Measurements from ENCODE around the gene TBC1D8B.
"Not testable (repeated sequence)": the region's sequence is repeated elsewhere in the genome, so short reads cannot be mapped to it uniquely, and the experiment has no call there.

TBC1D8B gene

DNA sequence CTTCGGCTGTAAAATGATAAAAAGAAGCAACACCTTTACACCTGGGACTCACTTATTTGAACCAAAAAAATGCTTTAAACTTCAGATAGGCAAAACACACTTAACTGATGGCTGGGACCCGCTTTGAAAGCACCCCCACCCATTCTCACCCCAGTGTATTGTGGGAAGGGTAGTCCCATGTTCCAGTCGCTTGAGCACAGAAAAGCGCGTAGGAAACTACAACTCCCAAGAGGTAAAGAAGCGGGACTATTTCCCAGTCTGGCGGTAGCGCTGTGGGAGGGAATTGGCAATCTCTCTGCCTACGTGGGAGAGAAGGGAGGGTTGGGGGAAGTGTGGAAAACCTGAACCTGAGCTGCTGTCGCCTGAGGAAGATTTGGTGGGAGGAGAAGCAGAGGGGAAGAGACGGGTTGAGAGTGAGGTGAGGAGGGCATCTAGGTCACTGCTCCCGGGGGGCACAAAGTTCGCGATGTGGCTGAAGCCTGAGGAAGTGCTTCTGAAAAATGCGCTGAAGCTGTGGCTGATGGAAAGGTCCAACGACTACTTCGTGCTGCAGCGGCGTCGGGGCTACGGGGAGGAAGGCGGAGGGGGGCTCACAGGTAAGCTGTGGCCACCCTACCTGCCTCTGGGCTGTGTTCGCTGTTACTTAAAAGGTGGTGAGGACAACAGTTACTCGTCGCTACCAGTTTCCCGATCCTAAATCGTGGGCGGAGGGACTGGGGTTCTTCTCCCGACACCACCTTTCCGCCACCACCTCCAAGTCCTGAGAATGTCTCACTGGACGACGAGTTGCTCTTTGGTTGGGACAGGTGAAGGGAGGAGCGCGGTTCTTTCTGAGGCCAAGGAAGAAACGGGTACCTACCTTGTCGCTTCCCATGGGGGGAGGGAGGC, at the start of gene TBC1D8B:
TBC1D8B (plus strand) TSS at position 286 of the 888 bp plus-strand sequence; CDS start at position 467, 181 bp downstream.
- peak; percentile 80 for DNase-seq

DNA sequence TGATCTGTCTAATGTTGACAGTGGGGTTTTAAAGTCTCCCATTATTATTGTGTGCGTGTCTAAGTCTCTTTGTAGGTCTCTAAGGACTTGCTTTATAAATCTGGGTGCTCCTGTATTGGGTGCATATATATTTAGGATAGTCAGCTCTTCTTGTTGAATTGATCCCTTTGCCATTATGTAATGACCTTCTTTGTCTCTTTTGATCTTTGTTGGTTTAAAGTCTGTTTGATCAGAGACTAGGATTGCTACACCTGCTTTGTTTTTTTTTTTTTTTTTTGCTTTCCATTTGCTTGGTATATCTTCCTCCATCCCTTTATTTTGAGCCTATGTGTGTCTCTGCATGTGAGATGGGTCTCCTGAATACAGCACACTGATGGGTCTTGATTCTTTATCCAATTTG, 33.2 kb upstream of the TBC1D8B start:
- not testable (repeated sequence) for DNase-seq

DNA sequence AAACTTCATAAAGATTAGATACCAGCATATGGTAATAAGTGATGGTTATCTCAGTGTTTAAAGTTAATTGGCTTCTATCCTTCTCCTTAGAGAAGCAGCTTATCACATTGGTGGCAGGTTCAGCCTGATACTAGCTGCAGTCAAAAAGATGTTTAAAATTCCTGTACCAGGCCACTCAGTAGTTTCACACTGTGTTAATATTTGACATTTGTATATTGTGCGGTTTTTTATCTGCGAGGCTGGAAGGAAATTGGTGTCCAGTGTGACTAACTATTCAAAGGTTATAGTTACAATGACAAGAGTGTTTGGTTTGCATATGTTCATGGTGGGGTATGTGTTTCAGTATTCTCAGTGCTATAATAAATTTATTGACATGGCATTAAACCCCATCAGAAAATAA, 27.5 kb upstream of the TBC1D8B start:
- no peak for DNase-seq

DNA sequence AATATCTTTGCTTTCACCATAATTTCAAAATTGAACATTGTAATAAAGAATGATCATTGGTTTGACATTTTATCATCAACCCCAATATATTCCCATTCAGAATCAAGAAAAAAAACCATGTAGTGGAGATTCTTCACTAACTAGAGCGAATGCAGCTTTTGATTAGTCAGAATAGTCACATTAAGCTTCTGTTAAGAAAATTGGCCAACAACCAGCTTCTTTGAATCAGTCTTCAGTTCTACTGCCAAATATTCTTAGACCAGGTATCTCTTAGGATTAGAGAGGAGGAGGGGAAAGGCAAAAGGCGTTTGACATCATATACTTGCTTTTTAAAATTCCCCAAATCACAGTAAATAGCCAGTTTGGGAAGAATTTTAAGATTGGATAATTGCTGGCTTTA, 22.2 kb upstream of the TBC1D8B start:
- no peak for DNase-seq

DNA sequence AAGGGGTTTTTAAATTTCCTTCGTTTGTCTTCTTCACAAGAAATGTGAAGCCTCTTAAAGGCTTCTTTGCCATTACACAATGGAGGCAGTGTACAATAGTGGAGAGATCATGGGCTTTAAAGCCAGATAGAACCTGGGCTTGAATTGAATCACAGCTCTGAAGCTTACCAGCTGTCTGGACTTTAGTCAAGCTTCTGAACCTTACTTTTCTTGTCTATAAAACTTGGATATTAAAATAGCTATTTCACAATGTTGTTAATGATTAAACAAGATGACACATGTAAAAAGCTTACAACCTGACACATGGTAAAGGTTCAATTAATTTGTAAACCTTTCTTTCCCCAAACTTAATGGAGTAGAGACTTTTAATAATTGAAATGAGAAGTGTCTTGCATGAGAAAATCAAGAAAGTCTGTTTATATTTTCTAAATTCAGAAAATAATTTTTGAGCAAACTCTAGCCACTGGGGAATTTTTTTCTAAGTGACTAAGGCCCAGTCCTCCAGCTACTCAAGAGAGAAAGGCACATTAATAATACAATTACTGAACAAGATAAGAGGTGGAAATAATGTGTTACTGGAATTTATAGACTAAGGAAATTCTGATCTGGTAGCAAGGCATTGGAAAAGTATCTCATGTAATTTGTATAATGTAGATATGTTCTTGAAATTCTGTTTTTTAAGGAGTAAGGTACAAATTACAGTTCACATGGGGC, 21.7 kb upstream of the TBC1D8B start:
- no peak for DNase-seq

DNA sequence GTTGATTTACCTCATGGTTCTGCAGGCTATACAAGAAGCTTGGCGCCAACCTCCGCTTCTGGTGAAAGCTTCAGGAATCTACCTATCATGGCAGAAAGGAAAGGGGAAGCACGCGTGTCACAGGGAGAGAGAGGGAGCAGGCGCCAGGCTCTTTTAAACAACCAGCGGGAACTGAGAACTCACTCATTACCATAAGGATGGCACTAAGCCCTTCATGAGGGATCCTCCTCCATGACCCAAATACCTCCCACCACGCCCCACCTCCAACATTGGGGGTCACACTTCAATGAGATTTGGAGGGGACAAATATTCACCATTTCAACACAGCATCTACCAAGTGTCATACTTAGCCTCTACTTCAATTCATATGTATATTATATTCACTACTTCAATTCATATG, 18.8 kb upstream of the TBC1D8B start:
- DNase-seq, result no peak

DNA sequence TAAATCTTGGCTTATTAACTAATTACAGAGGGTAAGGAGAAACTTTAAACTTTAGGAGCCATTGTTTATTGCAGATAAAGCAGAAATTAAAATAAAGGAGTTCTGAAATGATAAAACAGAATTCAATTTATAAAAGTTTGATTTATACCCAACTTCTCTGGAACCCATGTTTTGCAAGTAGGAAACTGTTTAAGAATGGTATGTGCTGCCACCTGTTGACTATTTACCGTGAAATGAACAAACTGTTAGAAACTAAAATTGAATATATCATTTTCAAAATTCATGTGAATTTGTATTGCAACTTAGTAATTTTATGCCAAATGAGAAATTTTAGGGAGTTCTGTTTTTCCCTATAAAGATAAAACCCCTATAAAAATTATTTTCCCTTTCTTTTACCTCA, 11.0 kb upstream of the TBC1D8B start:
- DNase-seq, result no peak

DNA sequence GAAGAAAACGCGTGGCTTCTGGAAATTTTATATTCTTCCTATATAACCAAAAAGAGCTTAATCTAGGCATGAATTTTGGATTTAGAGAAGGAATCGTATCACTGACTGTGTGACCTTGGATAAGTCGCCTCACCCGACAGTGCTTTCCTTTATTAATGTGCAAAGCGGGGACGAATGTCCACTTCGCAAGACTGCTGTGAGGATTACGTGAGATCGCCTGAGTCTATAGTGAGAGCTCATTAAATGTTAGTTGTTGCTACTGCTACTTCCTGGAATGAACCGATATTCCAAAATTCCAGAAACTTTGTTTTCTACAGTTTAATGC, 448 bp upstream of the TBC1D8B start:
- no peak for DNase-seq

DNA sequence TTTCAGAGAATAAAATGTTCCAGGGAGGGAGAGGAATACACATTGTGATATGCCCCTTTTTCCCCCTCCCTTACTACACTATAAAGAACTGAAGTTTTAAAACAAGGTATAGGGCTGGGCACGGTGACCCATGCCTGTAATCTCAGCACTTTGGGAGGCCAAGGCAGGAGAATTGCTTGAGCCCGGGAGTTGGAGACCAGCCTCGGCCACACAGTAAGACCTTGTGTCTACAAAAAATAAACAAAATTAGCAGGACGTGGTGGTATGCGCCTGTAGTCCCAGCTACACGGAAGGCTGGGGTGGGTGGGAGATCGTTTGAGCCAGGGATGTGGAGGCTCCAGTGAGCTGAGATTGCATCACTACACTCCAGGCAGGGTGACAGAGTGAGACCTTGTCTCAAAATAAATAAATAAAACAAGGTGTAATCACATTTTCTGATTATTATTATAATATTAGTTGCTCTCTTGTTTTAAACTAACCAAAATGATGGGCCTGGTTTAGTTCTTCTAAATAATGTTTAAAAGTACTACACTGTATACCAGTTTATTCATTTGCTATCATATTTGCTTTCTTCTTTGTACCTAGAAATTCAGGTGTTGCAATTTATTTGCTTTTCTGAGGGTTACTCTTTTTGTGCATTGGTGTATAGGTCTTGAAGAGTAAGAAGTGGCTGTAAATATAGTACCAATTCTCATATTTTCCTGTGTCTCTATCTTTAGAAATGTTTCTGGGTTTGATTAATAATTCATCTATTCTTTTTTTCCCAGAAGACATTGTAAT, 8.8 kb downstream of the TBC1D8B start:
- no peak for DNase-seq

DNA sequence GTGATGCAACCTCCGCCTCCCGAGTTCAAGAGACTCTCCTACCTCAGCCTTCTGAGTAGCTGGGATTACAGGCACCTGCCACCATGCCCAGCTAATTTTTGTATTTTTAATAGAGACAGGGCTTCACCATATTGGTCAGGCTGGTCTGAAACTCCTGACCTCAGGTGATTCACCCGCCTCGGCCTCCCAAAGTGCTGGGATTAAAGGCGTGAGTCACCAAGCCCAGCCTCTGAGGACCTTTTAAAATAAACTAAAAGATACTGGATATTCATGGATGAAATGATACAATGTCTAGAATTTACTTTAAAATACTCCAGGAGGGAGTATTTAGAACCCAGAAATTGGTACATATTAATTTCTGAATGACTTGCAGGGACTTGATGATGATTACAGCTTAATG, 10.5 kb downstream of the TBC1D8B start:
- DNase-seq, result not testable (repeated sequence)

DNA sequence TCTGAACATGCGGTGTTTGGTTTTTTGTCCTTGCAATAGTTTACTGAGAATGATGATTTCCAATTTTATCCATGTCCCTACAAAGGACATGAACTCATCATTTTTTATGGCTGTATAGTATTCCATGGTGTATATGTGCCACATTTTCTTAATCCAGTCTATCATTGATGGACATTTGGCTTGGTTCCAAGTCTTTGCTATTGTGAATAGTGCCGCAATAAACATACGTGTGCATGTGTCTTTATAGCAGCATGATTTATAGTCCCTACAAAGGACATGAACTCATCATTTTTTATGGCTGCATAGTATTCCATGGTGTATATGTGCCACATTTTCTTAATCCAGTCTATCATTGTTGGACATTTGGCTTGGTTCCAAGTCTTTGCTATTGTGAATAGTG, 11.6 kb downstream of the TBC1D8B start:
- DNase-seq, result not testable (repeated sequence)

DNA sequence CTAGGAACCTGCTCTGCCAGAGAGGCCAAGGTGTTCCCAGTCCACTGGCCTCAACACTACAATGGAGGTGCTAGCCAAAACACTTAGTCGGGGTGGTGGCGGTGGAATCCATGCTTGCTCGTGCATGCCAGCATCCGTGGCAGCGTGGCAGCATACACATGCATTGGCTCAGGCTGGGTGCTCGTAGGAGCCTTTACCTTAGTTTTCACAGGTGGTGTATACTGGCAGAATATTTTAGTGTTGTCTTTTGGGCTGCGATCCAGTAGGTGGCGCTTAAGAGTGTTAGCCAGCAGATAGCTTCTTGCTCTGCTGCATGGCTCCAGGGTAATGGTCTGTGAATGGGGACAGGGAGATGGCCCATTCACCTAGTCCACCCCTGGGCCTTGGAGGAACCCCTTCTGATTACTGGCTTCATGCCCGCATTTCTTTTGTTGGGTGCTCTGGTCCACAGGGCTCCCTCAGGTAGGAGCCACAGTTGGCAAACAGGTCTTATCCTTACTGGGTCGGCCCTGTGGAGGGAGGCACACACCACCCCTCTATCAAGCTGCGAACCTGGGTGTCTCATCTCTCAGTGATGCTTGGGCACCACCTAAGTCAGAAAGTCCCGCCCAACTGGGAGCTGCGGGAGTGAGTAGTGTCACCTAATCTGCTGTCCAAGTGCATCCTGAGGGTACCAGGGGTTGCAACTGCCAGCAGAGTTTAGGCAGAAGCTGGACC, 60.7 kb downstream of the TBC1D8B start:
- DNase-seq, result peak; percentile 6

DNA sequence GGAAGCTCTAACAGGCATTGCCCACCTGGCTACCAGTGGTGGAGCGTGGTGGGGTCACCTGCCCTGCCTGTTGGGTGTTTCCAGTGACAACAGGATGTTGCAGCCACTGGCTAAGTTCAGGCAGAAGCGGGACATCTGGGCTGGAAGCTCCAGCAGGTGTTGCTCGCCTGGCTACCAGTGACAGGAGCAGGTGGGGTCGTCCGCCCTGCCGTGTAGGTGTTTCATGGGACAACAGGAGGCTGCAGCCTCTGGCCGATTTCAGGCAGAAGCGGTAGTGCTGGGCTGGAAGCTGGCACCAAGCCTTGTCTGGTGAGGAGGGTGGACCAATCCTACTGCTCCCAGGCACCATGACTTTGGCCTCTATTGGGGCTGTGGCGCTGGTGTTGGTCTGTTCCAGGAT, 61.2 kb downstream of the TBC1D8B start:
- DNase-seq, result no peak

DNA sequence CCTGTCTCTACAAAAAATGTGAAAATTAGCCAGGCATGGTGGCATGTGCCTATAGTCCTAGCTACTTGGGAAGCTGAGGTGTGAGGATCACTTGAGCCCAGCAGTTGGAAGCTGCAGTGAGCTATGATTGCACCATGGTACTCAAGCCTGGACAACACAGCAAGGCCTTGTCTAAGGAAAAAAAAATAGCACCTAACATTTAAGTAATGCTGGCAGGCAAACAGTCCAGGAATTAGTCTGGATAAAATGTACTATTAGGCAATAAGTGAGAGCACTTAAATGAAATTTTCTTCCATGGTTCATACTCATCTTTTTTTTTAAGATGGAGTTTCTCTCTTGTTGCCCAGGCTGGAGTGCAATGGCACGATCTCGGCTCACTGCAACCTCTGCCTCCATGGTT, 70.3 kb downstream of the TBC1D8B start:
- DNase-seq, result not testable (repeated sequence)

DNA sequence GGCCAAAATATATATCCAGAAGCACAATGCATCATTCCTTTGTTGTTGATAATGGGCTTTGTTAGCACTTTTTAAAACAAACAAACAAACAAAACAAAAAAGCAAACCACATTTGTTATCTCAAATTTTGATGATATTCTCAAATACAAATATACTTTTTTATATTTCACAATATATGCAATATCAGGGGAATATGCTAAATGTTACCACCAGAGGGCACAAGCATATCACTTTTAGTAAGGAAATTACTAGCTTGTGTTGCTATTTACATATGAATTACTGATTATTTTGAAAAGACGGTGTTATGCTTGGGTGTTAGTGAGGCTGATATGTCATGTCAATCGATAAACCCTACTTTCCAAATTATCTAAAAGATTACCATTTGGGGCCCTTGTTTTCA, 71.6 kb downstream of the TBC1D8B start:
- no peak for DNase-seq

DNA sequence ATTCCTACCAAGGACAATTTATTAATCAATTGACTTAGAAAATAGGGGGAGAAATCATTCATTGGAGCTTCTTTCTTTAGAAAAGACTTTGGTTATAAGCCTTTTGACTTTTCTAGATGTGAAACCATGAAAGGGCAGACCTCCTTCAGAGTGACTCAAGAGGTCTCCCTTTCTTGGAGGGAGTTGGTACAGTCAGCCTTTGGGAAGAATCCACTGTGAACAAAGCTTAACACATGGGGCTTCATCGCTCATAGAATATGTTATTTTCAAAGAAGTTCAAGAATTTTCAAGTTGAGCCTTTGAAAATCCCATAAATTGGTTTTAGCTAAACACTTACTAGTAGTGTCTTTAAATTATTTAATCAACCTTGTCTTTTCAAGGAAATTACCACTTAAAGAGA, 72.7 kb downstream of the TBC1D8B start:
- DNase-seq, result no peak

DNA sequence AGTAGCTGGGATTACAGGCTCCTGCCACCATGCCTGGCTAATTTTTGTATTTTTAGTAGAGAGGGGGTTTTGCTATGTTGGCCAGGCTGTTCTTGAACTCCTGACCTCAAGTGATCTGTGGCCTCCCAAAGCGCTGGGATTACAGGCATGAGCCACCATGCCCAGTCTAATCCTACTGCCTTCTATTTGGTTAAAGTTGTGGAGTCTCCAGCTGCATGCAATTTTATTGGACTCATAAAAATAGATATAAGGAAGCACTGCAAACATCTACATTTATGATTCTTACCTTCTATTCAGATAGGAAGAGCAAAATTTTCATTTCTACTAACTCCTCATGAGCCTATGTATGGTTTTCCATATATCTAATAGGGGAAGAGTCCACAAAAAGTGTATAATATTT, 87.0 kb downstream of the TBC1D8B start:
- DNase-seq, result no peak

DNA sequence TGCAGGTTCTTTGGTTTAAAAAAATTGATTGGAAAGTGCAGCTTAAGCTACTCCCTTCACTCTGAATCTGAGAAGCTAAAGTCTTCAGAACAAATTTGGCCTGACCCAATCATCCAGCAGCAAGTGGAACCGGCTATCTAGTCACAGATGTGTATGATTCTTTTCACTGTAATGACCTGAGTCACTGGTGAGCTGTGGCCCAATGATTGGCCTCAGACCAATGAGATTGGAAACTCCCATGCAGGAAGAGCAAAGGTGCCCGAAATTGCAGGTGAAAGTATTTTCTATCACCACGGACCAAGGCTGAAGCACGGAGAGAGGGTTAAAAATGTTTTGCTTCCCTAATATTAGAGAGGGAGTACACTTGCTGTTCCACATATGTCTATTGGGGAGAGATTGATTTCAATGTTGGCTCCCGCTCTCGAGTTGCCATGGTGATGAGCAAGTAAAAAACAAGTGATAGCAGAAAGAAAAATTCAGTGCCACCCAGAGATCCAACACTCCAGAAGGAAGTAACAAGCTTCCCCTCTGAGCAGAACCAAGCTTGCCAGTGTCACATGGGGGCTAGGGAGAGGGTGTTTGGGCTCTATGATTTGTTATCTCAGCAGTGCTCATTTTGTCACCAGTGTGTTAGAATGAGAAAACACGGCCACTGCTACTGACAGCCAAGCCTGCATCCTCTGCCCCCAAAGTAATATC, 89.4 kb downstream of the TBC1D8B start:
- DNase-seq, result no peak

DNA sequence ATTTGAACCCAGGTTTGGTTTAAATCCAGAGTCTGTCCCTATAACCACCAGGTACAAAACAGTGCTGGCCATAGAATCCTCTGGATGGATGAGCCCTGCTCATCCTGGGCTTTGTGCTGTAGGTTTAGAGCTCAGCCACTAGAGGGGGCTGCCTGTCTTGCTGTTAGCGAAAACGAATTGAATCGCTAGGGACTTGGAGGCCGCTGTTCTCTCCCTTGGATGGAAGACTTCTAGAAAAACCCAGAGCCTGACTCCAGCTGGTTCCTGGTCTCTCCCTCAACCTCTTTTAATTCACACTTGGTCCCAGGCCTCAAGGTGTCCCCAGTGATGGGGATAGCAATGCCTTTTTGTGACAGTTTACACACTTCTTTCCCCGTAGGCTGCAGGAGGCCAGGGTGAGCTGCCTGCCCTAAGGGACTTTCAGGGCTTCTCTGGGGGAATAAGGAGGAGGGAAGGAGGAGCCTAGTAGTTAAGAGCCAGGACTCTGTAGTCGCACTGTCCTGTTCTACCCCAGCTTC, 92.0 kb downstream of the TBC1D8B start:
- peak; percentile 66 for DNase-seq

DNA sequence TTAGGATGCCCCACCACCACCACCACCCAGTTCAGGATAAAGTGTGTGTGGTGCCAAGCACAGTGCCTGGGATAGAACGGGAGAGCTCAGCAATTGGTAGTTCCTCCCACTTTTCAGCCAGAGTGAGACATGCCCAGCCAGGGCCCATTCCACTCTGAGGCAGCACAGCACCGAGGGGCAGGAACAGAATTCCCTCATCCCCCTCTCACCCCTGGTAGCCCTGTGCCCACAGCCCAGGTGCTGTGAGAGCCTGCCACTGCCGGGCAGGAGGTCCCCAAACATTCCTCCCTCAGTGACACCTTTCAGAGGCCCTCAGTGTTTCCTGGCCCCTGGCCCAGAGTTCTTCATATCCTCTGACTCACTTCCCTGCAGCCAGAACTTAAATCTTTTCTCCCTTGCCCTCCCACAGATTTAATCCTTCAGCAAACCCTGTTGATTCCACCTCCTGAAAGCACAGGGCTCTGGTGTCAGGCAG, 92.5 kb downstream of the TBC1D8B start:
- no peak for DNase-seq

DNA sequence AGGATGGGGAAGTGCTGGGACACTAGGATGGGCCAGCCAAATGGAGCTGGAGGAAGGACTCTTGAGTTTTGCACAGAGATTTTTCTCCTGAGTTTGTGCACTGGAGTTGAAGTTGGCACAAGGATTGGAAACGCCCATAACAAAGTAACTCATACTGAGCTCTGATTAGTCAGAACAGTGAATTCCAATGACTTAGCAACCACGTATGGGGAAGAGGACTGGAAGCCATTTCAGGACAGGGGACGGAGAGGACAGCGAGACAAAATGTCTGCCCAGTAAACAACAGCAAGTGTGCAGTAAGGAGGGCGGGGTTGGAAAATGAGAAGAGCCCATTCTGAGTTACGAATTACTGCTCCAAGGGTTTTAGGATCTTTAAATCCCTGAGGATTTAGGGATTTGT, 94.8 kb downstream of the TBC1D8B start:
- DNase-seq, result no peak

DNA sequence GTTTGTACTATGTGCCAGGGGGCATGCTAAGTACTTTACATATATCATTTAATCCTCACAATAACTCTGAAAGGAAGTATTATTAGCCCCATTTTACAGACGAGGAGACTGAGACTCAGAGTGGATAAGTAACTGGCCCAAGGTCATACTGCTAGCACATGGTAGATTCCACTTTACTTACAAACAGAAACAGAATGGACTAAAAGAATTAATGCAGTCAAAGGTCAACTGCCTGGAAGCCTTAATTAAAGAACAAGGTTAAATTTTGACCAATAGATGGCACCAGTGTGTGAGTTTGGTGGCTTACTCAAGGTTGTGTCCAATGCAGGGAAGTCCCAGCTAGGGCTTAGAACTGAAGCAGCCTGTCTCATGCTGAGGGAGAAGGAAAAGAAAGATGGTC, 96.0 kb downstream of the TBC1D8B start:
- peak; percentile 29 for DNase-seq
